SW480 (cell line): ENCODE results near the gene IL25.
"Not testable (repeated sequence)": the region's sequence is repeated elsewhere in the genome, so short reads cannot be mapped to it uniquely, and the experiment has no call there.

Experiments
- DNase-seq: peaks from one replicate; pipeline ENCODE4 v3.0.0-alpha.2; 2016; ENCODE audit warnings: low spot score

Gene IL25

DNA sequence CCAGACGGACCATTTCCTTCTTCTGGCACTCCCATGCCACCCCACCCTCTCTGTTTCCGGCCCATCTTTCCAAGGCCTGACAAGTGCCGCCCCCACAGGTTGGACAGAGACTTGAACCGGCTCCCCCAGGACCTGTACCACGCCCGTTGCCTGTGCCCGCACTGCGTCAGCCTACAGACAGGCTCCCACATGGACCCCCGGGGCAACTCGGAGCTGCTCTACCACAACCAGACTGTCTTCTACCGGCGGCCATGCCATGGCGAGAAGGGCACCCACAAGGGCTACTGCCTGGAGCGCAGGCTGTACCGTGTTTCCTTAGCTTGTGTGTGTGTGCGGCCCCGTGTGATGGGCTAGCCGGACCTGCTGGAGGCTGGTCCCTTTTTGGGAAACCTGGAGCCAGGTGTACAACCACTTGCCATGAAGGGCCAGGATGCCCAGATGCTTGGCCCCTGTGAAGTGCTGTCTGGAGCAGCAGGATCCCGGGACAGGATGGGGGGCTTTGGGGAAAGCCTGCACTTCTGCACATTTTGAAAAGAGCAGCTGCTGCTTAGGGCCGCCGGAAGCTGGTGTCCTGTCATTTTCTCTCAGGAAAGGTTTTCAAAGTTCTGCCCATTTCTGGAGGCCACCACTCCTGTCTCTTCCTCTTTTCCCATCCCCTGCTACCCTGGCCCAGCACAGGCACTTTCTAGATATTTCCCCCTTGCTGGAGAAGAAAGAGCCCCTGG, 3.1 kb downstream of the IL25 start:
- DNase-seq = no peak

DNA sequence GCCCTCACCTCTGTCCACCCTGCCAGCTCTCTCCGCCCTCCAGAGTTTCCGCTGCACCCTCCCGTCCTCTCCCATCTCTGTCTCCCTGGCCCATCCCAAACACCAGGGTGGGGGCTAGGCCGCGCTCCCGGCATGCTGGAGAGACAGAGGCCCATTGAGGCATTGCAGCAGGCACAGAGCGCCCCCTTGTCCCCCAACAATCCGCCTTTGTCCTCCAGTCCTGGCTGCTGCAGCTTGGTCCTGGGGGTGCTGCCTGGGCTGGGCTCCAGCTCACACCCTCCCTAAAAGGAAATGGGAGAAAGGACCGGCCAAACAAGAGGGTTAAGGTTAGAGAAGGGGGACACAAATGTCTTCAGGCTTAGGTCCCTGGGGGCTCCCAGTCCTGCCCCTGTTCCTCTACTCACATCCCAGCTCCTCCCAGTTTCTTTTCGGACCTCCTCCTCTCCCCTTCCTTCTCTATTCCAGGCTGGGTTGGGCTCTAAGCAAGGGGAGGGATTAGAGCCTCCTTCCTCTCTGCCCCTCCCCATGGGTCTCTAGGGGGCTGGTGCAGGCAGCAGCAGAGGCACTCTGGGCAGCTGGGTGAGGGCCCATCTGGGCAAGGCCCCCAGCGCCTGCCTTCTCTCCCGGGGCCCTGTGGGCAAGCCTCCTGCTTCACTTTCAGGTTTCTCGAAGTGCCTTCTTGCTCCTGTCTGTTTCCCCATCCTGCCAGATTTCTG, 4.0 kb downstream of the IL25 start, which contains the start of gene CMTM5:
TSS of gene CMTM5 (plus strand) at position 565 of the 716 bp plus-strand sequence. CDS start 206 bp downstream, outside the sequence.
- DNase-seq = no peak

DNA sequence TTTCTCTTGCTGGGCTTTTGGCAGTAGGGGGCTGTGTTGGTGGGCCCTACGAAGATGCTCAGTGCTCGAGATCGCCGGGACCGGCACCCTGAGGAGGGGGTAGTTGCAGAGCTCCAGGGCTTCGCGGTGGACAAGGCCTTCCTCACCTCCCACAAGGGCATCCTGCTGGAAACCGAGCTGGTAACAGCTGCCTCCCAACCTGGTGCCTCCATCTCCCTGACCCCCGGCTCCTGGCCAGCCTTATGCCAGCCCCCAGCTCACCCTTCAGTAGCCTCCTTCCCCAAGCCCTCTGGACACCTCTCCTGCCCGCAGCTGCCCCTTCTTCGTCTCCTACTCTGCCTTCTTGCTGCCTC, 4.6 kb downstream of the IL25 start:
- DNase-seq = no peak

DNA sequence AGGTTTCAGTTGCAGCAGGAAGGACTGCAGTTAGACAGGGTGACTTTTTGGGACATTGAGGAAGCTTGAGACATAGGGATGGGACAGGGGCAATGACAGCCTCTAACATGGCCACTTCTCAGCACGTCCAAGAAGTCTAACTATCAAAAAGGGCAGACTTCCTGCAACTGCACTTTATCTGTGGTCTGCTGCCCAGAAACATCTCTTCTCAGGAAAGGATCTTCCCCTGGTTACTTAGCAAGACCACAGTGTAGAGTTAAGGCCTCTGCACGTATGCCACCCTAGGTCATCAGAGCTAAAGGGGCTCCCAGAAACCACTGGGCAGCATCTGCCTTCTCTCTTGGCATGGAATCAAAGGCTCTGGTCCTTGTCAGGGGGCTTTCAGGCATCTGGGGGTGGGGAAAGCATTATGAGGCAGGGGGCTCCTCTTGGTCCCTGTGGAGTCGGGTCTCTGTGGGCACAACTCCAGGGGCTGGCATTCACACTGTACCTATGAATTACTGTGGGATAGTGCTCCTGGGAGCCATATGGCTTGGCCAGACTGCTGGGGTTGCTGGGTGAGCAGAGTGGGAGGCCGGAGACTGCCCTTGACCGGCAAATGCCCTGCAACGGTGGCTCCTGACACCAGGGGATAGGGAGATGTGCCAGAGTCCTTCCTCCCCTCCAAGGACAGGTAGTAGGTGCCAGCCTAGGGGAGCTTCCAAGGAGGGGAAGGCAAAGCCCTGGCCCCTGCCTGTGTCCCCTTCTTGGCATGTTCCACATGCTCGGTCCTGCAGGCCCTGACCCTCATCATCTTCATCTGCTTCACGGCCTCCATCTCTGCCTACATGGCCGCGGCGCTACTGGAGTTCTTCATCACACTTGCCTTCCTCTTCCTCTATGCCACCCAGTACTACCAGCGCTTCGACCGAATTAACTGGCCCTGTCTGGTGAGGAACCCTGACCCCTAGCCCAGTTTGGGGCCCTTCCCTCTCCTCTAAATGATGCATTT, 5.3 kb downstream of the IL25 start:
- no peak for DNase-seq

DNA sequence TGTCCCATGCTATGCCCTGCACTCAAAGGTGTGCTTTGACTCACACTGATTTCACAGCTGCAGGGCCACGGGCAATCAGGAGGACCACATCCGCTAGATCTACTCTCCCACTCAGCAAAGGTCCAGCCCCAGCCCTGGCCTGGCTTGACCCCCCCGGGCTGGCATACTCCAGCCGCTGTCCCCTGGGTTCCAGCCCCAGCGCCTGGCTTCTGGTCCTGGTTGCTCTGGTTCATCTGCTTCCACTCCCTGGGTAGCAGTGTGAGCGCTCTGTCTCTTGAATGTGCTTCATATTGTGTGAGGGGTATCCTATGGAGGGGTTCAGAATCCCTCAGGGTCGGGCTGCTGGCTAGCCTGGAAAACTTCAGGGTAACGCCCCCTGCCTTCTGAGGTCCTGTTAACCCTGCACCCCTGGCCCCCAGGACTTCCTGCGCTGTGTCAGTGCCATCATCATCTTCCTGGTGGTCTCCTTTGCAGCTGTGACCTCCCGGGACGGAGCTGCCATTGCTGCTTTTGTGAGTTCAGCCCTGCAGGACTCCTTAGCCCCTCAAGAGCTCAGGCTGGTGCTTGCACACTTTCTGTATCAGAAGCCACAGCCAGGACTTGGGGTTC, 6.1 kb downstream of the IL25 start:
- DNase-seq = no peak

DNA sequence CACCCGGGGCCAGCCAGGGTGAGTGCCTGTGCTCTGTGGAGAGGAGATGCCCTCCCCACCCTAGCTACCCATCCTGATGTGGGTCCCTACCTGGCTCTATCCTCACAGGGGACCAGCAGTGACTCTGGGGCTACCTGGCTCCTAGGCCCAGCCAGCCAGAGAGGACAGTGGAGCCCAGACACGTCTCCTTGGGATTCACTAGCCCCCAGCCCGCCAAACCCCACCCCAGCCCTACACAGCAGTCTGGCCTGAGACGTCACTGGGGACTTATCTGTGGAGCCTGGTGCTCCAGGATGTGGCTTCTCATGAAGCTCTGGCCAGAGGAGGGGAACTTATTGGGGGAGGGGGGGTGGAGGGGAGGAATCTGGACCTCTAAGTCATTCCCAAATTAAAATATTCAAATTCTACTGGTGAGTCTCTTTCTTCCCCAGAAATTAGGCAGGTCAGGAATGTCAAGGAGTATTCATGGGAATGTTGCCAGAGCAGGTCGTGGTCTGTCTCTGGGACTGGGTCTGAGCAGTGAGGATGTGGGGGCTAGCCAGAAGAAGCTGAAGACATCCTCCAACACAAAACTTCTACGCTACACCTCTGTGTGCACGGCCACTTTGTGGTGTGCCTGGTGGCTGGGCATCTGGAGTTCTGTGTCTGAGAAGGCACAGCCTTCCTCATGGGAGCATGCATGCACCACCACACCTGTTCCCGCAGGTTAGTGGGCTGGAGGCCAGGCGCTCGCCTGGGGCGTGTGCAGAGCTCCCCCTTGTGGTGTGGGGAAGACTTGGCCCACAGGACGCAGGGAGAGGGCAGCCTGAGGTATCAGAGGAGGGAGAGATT, 7.0 kb downstream of the IL25 start:
- DNase-seq = peak; percentile 60

DNA sequence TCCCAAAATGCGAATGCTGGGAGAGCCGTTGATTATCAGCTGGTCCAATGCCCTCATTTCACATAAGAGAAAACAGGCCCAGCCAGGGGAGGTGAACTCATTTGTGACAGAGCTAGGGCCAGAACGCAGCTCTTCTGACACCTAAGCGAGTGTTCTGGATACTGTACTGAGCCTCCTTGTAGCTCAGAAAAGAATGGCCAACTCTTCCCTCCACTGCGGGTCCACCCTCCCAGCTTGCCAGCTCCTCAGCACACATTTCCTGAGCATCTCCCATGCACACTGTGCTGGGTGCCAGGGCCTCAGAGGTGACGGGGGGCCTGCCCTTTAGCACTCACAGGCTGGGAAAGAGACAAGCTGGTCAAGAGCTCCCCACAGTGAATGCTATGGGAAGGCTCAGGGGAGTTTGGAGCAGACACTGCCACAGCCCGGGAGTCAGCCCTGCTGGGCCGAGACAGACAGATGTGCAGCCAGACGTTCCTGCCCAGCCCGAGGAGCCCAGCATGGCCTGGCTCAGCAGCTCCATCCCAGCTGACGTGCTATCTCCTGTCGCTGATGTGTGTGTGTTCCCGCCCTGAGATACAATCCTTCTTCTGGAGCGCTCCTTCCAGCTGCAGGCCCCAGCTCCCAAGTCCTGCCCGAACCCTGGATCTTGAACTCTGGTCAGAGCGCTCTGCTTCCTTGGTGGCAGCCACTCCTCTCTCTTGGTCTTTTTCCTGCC, 7.7 kb downstream of the IL25 start:
- no peak for DNase-seq

DNA sequence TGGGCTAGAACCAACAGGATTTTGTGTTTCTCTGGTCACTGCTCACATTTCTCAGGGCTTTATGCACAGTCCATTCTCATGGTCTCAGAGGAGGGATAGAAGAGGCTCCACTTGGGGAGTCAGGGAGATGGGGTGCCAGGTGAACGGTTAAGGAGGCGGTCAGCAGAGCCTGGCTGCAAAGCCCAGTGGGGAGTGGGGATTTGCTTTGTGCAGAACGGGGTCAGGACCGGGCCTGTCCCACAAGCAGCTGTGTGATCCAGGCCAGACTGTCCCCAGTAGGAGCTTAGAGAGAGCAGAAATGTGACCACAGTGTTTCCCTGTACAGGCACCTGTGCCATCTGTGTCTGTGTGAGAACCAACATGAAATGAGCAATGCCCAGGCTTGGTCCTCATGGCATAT, 8.4 kb downstream of the IL25 start:
- no peak for DNase-seq

DNA sequence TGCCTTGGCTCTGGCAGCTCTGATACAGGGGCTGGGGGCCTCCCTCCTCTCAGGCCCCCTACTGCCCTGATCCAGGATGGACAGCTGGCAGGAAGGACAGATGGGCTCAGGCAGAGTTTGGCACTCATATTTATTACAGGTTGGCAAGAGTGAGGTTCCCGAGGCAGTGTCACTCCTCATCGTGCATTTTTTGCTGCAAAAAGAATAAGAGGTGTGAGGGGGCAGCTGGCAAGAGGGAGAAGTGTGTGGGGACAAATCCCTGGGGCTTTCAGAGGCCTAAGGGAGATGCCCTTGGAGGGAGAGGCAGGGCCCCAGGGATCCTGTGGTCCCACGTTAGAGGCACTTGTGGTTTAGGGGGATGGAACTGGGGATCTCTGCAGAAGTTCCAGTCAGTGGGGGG, 9.3 kb downstream of the IL25 start:
- DNase-seq = peak; percentile 81

DNA sequence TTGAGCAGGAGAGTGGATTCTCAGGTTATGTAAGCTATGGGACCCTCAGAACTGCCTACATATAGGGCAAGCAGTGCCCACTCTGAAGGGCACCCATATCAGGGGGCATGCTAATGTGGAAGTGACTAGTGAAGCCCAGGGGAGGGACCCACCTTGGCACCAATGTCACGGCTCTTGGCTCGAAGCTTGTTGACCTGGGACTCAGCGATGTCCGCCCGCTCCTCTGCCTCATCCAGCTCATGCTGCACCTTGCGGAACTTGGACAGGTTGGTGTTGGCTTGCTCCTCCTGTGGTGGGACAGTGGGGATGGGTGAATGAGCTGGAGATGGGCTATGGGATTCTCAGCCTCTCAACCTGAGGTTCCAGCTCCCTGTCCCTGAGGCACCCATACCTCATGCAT, 9.7 kb downstream of the IL25 start:
- DNase-seq = no peak

DNA sequence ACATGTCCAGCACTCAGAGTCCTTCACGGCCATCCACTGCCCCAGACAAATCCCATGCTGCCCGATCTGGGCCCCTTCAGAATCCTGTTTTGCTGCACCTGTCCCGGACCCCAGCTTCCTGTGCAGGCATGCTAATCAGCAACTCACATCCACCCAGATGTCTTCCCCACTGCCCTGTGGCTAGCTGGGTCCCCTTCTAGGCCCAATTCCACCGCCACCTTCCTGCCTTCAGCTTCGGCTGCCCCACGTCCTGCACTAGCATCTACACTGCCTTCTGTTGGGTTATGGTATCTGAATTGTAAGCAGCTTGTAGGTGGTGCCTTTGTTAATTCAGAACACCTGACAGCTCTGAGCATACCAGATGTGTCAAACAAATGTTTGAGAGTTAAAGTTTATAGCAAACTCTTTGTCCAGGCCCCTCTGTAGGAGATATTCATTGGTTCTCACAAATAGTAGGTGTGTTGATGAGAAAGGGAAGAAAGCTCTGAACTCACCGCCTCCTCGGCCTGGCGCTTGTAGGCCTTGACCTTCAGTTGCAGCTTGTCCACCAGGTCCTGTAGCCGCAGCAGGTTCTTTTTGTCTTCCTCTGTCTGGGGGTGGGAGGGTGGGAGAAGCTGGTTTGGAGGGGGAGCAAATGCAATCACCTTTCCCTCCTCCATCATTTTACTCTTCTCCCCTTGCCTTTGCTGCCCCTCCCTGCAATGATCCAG, 10.3 kb downstream of the IL25 start:
- no peak for DNase-seq

DNA sequence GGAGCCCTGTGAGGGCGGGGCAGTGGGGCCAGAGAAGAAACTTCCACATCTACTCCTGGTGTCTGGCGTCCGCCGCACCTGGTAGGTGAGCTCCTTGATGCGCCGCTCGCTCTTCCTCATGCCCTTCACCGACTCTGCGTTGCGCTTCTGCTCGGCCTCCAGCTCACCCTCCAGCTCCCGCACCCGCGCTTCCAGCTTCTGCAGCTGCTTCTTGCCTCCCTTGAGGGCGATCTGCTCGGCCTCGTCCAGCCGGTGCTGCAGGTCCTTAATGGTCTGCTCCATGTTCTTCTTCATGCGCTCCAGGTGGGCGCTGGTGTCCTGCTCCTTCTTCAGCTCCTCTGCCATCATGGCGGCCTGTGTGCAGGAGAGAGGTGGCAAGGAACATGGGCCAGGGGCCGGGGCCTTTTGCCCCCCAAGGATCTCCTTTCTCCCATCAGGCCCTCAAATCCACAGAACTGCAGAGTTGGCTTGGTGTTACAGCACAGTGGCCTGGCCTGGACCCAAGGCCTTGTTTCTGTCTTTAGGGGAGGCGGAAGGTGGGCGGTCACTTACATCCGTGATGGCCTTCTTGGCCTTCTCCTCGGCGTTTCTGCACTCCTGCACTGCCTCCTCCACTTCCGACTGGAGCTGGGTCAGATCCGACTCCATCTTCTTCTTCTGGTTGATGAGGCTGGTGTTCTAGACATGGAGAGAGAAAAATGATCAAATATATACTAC, 11.9 kb downstream of the IL25 start:
- no peak for DNase-seq

DNA sequence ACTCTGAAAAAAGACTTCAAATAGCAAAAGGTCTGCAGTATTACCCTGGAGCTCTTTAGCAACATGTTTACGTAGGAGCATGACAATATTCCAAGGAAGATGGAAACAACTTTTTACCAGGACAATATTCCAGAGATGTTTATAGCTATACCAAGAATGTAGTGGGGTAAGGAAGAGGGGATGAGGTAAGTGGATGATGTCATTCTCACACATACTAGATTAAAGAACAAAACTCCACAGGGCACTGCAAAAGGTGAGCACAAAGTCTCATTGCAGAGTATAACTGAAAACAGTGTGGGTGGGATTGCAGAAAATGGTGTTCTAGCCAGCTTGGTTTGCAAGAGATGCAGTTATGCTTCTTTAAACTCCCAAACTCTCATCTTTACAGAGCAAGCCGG, 12.6 kb downstream of the IL25 start:
- no peak for DNase-seq

DNA sequence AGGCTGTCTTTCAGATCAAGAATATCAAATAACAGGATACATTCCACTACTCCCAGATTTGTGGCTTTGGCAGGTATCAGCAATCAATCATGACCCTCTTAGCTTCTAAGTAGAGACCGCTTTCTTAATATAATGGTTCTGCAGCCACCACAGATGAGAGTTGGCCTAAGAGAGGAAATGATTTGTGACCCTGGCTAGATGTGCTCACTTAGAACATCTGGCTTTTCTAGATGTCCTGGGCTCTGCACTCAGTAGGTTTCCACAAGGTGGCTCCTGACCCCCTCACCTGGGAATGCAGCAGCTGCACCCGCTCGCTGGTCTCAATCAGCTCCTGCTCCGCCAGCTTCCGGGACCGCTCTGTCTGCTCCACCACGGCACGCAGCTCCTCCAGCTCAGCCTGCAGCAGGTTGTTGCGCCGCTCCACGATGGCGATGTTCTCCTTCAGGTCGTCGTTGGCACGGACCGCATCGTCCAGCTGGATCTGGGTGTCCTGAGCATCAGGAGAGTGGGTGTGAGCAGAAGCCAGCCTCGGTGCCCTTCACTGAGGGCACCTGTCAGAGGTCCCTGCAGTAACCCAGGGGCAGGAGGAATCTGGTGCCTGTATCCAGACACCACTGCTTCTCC, 13.1 kb downstream of the IL25 start:
- no peak for DNase-seq

DNA sequence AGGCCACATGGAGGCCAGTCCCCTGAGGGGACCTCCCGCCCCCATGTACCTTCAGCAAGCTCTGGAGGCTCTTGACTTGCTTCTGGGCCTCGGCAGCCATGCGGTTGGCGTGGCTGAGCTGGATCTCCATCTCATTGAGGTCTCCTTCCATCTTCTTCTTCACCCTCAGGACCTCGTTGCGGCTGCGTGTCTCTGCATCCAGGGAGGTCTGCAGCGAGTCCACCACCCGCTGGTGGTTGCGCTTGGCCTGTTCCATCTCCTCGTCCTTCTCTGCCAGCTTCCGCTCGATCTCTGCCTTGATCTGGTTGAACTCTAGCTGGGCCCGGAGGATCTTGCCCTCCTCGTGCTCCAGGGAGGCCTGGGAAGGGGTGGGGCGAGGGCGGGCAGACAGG, 13.7 kb downstream of the IL25 start:
- DNase-seq = not testable (repeated sequence)

DNA sequence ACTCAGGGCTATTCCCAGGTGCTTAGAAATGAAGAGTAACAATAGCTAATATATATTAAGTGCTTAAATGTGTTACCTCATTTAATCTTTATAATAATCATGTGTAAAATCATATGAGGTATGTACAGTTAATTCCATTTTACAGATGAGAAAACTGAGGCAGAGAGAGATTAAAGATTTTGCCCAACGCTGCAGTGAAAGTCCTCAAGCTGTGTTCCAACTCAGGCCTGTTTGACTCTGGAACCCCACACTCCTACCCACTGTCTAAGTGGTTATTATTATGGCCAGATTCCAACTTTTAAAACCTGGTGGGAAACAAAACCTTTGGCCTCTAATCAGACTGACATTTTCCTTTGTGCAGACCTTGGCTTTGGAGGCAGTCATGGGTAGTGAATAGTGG, 14.4 kb downstream of the IL25 start:
- DNase-seq = no peak

DNA sequence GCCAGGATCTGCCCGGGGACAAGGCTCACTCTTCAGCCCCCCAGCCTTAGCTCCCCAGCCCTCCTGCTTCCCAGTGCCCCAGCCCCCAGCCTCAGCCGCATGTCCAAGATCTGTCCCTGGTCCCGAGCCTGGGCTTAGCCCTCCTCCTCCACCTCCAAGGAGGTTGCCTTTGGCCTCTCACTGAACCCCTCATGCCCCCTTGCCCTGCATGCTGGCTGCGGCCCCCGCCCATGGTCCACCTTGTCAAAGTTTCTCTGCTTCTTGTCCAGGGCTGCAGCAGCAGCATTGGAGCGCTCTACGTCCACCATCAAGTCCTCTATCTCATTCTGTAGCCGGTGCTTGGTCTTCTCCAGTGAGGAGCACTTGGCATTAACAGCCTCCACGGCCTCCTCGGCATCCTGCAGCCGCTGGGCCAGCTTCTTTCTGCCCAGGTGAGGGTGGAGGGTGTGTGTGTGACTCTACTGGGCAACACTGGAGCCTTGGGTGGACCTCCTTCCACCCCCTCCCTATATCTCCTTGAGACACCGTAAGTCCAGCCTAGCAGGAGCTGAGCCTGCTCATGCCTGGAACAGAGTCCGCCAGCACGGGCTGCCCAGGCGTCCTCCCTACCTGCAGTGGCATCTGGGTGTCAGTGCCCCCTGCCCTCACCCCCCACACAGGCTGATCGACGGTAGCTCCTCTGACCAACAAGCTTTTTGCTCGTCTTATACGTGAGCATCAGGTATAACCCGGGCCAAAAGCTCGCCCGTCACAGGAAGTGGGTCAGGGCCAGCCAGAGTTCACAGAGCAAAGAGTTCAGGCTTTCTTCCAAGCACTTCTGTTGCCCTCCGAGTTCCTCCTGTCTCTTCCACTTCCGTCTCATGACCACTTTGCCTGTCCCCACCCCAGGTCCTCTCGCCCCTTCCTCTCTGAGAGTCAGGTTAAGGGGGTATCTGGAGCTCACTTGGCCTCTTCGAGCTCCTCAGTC, 15.6 kb downstream of the IL25 start:
- no peak for DNase-seq

DNA sequence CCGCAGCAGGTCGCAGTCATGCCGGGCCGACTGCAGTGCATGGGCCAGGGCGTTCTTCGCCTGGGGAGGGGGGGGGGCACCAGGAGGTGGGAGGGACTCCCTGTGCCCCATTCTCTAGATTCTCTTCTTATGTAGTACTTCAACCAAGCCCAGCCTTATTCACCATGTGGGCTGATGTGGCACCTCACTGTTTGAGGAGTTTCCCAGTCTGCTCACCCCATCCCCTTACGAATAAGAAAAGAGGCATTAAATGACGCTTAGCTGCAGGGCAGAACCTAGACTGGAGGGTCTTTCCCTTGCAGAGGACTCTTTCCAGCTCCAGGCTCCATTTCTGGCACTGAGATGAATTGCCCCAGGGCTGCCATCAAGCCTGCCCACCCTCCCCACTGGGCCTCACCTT, 16.4 kb downstream of the IL25 start:
- no peak for DNase-seq
